Prostate gland (tissue), 2 donors: ENCODE measurements around the gene UVRAG.

ENCODE experiments used
- POLR2A ChIP-seq: fragments of 450-650 bp; IDR thresholded peaks from one replicate; pipeline ENCODE4 v1.6.1; 2016; ENCODE audit warnings: antibody characterized with exemption, mild to moderate bottlenecking
- TF ChIP-seq, protein P1 (sequence below), 4 experiments: fragments of 200-600 bp in 2 of 4; fragments of 450-650 bp in 2 of 4; sonication (generic) in 2 of 4; IDR thresholded peaks; 1 replicate in 3 of 4; 2 replicates in 1 of 4; pipeline ENCODE4 v1.5.1; 2016 to 2019; ENCODE audit warnings: antibody characterized with exemption in 4 of 4, mild to moderate bottlenecking in 2 of 4, moderate library complexity in 2 of 4

DNA sequence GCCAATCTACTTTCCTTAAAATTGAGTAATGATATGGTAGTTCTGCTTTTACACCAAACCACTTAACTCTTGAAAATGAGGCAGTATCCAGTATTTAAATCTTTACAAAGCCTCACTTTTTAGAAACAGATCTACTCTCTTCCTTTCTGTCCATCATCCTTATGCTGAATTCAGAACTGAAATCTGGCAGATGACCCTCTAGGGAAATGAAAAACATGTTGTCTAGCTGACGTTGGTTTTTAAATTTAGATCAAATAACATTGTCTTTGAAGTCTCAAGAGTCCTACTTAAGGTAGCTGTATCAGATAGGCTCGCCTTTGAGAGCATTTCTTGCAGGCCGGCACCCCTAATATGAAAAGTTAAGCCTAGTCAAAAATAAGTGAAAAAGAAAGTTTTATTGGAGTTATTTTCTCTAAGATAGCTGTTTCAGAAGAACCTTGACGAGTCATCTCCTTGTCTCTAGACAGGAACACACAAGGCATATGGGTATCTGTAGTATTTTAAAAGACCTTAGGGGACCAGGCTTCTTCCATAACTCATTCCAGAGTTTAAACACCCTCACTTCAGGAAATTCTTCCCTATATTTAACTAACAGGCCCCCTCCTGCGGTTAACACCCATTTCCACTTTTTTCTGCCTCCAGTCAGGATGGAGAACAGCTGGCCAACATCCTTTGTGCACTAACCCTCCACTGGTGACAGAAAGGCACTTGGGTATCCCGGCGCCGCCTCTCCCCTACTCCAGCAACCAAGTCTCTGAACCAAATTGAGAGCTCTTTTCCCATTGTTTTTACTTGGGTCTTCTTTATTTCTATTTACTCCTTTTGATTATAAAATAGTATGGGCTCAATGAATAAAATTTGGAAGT lies 310.1 kb downstream of the UVRAG start:
- TF ChIP-seq, protein P1, sequence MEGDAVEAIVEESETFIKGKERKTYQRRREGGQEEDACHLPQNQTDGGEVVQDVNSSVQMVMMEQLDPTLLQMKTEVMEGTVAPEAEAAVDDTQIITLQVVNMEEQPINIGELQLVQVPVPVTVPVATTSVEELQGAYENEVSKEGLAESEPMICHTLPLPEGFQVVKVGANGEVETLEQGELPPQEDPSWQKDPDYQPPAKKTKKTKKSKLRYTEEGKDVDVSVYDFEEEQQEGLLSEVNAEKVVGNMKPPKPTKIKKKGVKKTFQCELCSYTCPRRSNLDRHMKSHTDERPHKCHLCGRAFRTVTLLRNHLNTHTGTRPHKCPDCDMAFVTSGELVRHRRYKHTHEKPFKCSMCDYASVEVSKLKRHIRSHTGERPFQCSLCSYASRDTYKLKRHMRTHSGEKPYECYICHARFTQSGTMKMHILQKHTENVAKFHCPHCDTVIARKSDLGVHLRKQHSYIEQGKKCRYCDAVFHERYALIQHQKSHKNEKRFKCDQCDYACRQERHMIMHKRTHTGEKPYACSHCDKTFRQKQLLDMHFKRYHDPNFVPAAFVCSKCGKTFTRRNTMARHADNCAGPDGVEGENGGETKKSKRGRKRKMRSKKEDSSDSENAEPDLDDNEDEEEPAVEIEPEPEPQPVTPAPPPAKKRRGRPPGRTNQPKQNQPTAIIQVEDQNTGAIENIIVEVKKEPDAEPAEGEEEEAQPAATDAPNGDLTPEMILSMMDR (IDR thresholded peaks at IDR 0.05), result no peak
- no peak for TF ChIP-seq POLR2A
